Measurements from ENCODE around the gene PRAMEF14.
"Not testable (repeated sequence)": the region's sequence is repeated elsewhere in the genome, so short reads cannot be mapped to it uniquely, and the experiment has no call there.

The PRAMEF14 gene, protein sequence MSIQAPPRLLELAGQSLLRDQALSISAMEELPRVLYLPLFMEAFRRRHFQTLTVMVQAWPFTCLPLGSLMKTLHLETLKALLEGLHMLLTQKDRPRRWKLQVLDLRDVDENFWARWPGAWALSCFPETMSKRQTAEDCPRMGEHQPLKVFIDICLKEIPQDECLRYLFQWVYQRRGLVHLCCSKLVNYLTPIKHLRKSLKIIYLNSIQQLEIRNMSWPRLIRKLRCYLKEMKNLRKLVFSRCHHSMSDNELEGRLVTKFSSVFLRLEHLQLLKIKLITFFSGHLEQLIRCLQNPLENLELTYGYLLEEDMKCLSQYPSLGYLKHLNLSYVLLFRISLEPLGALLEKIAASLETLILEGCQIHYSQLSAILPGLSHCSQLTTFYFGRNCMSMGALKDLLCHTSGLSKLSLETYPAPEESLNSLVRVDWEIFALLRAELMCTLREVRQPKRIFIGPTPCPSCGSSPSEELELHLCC

DNA sequence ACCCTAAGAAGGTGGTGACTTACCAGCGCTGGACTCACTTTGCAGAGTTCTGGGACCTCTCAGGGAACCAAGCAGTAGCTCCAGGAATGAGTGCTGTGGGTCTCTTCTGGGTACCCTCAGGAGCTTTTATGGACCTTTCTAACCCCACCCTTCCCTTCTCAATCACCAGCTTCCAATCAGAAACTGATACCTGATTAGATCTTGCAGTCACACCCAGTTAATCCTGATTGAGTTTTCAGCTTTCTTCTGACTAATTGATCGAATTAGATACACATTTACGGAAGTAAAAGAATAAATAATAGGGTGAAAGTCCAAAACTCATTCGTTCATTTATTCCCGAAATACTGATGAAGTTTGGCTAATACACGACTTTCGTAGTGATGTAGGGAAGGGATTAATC, at the start of gene PRAMEF14:
Gene PRAMEF14 (minus strand): TSS at position 101 of the 400 bp plus-strand sequence. CDS start 1,820 bp downstream, outside the sequence.
- DNase-seq (ENCODE audit: low spot score) = not testable (repeated sequence)

DNA sequence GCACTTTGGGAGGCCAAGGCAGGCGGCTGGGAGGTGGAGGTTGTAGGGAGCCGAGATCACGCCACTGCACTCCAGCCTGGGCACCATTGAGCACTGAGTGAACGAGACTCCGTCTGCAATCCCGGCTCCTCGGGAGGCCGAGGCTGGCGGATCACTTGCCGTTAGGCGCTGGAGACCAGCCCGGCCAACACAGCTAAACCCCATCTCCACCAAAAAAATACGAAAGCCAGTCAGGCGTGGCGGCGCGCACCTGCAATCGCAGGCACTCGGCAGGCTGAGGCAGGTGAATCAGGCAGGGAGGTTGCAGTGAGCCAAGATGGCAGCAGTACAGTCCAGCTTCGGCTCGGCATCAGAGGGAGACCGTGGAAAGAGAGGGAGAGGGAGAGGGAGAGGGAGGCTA, 48.4 kb upstream of the PRAMEF14 start:
- not testable (repeated sequence) for DNase-seq (ENCODE audit: low spot score)

DNA sequence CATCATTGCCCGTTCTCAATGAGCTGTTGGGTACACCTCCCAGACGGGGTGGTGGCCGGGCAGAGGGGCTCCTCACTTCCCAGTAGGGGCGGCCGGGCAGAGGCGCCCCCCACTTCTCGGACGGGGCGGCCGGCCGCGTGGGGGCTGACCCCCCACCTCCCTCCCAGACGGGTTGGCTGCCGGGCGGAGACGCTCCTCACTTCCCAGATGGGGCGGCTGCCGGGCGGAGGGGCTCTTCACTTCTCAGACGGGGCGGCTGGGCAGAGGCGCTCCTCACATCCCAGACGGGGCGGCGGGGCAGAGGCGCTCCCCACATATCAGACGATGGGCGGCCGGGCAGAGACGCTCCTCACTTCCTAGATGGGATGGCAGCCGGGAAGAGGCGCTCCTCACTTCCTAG, 47.8 kb upstream of the PRAMEF14 start:
- DNase-seq (ENCODE audit: low spot score) = not testable (repeated sequence)

DNA sequence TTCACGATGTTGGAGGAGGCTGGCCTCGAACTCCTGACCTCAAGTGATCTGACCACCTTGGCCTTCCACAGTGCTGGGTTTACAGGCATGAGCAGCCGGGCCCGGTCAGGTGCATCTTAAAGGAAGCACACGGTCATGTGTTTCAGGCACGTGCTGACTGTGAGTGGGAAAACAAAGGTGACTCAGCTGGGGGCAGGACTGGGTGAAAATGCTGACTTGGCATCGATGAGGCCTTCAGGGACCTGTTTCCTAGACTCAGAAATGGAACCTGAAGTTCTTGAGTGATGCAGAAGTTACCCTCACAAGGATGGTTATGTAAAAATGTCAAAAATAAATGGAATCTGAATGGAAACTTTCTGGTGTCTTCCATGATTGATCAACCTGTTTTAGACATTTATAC, 46.1 kb upstream of the PRAMEF14 start:
- DNase-seq (ENCODE audit: low spot score) = not testable (repeated sequence)

DNA sequence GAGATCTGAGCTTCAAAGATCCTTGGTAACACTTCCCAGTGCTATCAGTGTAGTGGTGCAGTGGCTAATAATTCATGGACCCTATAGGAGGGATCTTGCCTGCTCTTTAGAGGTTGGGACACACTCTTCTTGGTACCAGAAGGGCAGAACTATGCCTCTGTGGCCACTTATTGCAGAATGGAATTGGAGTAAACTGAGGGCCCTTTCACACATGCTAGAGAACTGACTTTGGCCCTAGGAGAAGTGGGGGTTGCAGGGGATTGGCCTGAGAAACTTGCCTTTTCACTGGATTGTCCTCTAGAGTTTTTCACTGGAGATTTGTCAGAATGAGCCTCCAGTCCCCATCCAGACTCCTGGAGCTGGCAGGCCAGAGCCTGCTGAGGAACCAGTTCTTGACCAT, 42.4 kb upstream of the PRAMEF14 start, which contains the start of gene PRAMEF17:
Gene PRAMEF17 (plus strand): TSS at position 301 of the 400 bp plus-strand sequence. CDS start 26 bp downstream, at position 327.
- not testable (repeated sequence) for DNase-seq (ENCODE audit: low spot score)

DNA sequence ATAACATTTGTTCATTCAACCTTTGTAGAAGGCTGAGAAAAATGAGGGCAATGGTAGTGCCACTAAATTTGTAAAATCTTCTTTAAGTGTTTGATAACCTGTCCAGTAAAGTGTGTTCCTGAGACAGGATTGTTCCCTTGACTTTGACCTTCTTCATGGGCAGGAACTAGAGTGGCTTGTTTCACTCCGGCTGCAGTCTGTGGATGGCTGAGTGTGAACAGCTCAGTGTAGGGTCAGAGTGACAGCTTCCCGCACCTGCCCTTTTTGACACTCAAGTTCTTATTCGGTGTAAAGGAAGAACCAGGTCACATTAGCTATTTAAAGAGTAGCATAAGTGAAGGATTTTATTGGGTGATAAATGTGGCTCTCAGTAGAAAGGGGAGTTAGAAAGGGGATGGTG, 33.4 kb upstream of the PRAMEF14 start:
- not testable (repeated sequence) for DNase-seq (ENCODE audit: low spot score)

DNA sequence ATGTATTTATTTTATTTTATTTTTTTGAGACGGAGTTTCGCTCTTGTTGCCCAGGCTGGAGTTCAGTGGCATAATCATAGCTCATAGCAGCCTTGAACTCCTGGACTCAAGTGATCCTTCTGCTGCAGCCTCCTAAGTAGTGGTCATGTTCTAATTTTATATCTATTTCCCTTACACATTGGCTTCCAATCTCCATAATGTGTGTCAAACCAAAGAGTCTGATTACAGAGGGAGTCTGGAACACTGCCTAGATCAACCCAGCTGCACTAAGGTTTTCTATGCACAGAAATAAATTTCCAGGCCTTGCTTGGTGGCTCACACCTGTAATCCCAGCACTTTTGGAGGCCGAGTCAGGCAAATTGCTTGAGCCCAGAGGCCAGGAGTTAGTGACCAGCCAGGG, 32.0 kb upstream of the PRAMEF14 start:
- not testable (repeated sequence) for DNase-seq (ENCODE audit: low spot score)

DNA sequence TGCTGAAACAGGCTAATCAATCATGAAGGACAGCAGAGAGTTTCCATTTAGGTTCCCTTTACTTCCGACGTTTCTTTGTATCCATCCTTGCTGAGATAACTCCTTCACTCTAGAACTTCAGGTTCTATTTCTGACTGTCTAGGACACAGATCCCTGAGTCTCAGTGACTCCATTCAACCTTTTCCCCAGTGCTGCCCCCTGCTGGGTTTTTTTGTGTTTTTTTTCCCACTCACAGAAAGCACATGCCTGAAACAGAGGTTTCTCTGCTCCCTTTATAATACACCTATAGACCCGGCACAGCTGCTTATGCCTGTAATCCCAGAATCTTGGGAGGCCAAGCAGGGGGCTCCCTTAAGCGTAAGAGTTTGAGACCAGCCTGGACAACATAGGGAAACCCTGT, 21.6 kb upstream of the PRAMEF14 start:
- DNase-seq (ENCODE audit: low spot score) = not testable (repeated sequence)

DNA sequence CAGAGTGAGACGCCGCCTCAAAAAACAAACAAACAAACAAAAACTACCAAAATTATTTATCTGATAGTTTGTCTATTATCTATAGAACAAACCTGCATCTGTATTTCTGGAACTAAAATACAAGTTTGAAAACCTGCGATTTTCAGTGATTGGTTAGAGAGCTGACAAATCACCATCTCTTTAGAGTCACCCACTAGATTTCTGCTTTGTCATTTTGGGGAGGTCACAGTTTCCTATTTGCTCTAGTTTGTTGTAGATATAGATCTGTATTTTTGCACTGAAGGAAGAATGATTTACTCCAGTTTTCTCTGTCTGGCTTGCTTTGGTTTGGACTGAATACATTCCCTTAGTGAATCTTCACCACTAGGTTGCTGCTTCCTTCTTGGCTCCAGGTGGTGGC, 19.6 kb upstream of the PRAMEF14 start:
- DNase-seq (ENCODE audit: low spot score) = not testable (repeated sequence)

DNA sequence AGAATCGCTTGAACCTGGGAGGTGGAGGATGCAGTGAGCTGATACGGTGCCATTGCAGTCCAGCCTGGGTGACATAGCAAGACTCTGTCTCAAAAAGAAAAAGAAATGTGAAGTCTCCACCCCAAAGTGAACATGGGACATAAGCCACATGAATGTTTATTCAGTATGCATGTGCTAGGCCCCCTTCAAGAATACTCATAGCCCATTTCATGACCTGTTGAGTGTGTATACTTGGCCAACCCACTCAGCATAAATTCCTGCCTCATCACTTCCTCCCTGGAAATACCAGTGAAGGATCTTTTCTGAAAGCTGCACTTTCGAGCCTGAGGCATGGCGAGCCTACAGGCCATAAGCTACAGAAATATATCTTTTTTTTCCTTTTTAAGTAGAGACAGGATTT, 18.0 kb upstream of the PRAMEF14 start:
- not testable (repeated sequence) for DNase-seq (ENCODE audit: low spot score)

DNA sequence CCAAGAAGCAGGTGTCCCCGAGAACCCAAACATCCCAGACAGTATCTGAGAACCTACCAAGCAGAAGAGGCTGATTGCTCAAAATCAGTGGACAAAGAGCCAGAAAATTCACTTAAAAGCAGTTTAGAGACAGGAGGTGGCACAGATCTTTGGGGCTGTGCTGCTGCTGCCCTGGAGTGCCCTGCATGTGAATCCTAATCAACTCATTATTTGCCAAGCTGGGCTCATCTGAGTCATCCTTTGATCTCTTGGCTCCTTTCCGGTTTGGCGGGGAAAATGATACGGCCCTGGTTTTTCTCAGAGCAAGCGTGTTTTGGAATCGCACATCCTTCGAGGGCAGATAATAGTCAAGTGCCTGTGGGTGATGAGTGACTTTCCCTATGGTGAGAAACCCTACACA, 15.4 kb upstream of the PRAMEF14 start:
- not testable (repeated sequence) for DNase-seq (ENCODE audit: low spot score)

DNA sequence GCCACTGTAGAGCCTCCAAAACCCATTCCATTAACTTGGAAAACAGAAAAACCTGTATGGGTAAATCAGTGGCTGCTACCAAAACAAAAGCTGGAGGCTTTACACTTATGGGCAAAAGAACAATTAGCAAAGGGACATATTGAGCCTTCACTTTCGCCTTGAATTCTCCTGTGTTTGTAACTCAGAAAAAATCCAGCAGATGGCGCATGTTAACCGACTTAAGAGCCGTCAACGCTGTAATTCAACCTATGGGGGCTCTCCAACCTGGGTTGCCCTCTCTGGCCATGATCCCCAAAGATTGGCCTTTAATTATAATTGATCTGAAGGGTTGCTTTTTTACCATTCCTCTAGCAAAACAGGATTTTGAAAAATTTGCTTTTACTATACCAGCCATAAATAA, 9.8 kb upstream of the PRAMEF14 start:
- not testable (repeated sequence) for DNase-seq (ENCODE audit: low spot score)

DNA sequence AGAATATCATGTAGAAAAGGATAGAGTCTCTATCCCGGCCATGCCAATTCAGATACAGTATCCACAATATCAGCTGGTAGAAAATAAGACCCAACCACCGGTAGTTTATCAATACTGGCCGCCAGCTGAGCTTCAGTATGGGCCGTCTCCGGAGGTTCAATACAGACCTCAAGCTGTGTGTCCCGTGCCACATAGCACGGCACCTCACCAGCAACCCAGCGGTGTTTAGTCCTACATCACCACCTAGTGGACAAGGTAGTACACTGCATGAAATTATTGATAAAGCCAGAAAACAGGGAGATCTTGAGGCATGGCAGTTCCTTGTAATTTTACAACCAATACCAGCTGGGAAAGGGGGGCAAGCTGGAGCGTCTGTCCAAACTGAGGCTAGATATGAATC, 7.5 kb upstream of the PRAMEF14 start:
- not testable (repeated sequence) for DNase-seq (ENCODE audit: low spot score)

DNA sequence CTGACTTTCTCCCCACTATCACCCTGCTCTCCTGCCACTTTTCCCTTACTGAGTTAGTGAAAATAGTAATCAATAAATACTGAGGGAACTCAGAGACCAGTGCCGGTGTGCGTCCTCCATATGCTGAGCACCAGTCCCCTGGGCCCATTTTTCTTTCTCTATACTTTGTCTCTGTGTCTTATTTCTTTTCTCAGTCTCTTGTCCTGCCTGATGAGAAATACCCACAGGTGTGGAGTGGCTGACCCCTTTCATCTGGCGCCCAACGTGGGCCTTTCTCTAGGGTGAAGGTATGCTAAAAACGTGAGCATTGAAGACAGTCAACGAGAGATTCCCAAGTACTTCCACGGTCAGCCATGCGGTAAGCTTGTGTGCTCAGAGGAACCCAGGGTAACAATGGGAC, 6.5 kb upstream of the PRAMEF14 start:
- not testable (repeated sequence) for DNase-seq (ENCODE audit: low spot score)

DNA sequence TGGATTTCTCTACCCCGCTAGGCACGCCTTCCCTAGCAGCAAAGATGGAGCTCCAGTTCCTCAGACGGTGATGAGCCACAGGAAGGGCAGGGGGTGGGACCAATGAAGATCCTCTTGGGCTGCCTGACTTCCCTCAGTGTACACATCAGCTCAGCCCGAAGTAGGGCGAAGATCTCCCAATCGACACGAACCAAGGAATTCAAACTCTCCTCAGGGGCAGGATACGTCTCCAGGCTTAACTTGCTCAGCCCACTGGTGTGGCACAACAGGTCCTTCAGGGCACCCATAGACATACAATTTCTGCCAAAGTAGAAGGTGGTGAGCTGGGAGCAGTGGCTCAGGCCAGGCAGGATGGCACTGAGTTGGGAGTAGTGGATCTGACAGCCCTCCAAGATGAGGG, 4.4 kb downstream of the PRAMEF14 start:
- not testable (repeated sequence) for DNase-seq (ENCODE audit: low spot score)

DNA sequence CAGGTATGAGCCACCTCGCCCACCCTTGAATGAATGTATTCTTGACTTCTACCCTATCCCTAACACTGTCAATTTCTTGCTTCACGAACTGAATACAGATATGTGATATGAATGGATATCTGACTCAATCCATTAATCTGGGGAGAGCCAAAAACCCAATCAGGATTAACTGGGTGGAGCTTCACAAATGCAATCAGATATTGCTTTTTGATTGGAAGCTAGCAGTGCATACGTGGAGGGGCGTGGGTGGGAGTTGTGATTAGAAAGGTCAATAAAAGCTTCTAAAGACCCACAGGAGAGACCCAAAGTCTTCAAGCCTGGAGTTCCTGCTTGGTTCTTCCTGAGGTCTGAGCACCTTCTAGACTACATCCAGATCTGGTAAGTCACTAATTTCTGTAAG, 31.7 kb downstream of the PRAMEF14 start, which contains the start of gene PRAMEF15:
Gene PRAMEF15 (plus strand): TSS at position 301 of the 400 bp plus-strand sequence. CDS start 2,827 bp downstream, outside the sequence.
- not testable (repeated sequence) for DNase-seq (ENCODE audit: low spot score)

DNA sequence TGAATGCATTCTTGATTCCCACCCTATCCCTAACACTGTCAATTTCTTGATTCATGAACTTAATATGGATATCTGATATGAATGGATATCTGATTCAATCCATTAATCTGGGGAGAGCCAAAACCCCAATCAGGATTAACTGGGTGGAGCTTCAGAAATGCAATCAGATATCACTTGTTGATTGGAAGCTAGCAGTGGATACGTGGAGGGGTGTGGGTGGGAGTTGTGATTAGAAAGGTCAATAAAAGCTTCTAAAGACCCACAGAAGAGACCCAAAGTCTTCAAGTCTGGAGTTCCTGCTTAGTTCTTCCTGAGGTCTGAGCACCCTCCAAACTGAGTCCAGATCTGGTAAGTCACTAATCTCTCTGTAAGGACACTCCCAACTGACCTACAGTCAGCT, 43.7 kb downstream of the PRAMEF14 start, which contains the start of gene PRAMEF33:
Gene PRAMEF33 (plus strand): TSS at position 301 of the 400 bp plus-strand sequence. CDS start 2,416 bp downstream, outside the sequence.
- not testable (repeated sequence) for DNase-seq (ENCODE audit: low spot score)

DNA sequence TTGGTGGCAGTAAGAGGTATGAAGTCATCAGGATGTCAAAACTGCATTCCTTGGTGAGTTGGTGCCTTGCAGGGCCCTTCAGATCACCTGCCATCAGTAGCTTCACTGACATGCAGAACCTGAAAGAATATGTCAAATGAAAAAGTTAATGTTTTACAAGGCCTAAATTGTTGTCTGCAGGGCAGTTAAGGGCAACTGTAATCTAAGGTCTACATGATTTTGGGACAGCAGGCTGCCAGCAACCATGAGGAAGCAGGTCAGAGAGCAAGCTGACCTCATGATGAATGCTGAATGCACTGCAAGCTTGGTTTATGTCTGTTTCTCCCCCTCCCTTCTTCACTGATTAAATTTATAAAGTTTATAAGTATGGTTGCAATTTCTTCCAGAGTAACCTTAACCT, 44.7 kb downstream of the PRAMEF14 start:
- not testable (repeated sequence) for DNase-seq (ENCODE audit: low spot score)

DNA sequence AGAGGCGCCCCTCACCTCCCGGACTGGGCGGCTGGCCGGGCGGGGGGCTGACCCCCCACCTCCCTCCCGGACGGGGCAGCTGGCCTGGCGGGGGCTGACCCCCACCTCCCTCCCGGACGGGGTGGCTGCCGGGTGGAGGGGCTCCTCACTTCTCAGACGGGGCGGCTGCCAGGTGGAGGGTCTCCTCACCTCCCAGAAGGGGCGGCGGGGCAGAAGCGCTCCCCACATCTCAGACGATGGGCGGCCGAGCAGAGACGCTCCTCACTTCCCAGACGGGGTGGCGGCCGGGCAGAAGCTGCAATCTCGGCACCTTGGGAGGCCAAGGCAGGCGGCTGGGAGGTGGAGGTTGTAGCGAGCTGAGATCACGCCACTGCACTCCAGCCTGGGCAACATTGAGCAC, 48.2 kb downstream of the PRAMEF14 start:
- not testable (repeated sequence) for DNase-seq (ENCODE audit: low spot score)

DNA sequence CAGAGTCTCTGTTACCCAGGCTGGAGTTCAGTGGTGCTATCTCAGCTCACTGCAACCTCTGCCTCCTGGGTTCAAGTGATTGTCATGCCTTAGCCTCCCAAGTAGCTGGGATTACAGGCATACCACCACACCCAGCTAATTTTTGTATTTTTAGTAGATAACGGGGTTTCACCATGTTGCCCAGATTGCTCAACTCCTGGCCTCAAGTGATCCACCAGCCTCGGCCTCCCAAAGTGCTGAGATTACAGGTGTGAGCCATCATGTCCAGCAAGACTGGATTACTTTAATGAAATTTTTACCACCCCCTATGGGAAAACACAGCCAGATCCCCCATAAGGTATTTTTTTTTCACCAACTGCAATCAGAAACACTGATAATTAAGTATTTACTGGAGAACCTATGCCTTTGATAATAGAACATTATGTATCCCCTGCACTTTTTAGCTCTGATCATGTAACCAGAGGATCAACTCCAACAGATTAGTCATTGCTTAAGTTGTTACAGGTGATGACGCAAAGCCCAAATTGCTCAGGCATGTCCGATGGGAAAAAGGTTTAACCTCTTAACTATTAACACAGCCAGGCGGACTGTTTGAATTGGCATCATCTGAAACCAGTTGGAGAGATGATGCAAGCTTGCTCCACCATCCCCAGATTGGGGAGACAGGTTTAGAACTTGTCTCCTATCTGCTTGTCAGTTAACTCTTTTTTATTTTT, 49.6 kb downstream of the PRAMEF14 start:
- not testable (repeated sequence) for DNase-seq (ENCODE audit: low spot score)

Measured in AG08396 (cell line).